GM23338 (cell line): ENCODE results near the gene MRPS6. TPM values are rescaled to one million over a fixed set of nuclear protein-coding genes. Genes with fewer than 3 reads are reported as not detected.

Experiments used
- ATAC-seq: fragments of 200-7000 bp; cut with Tn5 transposase; 3 replicates; pipeline ENCODE4 v1.9.1; 2020
- DNase-seq: peaks from one replicate; pipeline ENCODE4 v3.0.0-alpha.2; 2015; ENCODE audit warnings: low spot score
- H2AFZ ChIP-seq: fragments of 200-600 bp; sonication (generic); 2 replicates; pipeline ENCODE4 v1.8.0; 2016; ENCODE audit warnings: antibody characterized with exemption, mild to moderate bottlenecking, moderate library complexity
- H3F3A ChIP-seq: fragments of 200-600 bp; sonication (generic); replicated peaks from 2 replicates; pipeline ENCODE4 v1.8.0; 2017; ENCODE audit warnings: antibody characterized with exemption, mixed run types, low read depth
- H3K27ac ChIP-seq: fragments of 200-600 bp; sonication (generic); 2 replicates; pipeline ENCODE4 v1.6.1; 2016; ENCODE audit warnings: low read depth
- H3K27me3 ChIP-seq: fragments of 200-600 bp; sonication (generic); 2 replicates; pipeline ENCODE4 v1.8.0; 2016; ENCODE audit warnings: mild to moderate bottlenecking, mixed run types, moderate library complexity; ENCODE audit not compliant: insufficient read depth
- H3K36me3 ChIP-seq: fragments of 200-600 bp; sonication (generic); 2 replicates; pipeline ENCODE4 v1.8.0; 2016; ENCODE audit warnings: mild to moderate bottlenecking; ENCODE audit not compliant: insufficient read depth
- H3K4me1 ChIP-seq: fragments of 200-600 bp; sonication (generic); 2 replicates; pipeline ENCODE4 v1.8.0; 2016; ENCODE audit warnings: mild to moderate bottlenecking, moderate library complexity; ENCODE audit not compliant: insufficient read depth
- H3K4me2 ChIP-seq: fragments of 200-600 bp; sonication (generic); 2 replicates; pipeline ENCODE4 v1.7.1; 2017; ENCODE audit warnings: mixed run types
- H3K4me3 ChIP-seq: fragments of 200-600 bp; sonication (generic); 2 replicates; pipeline ENCODE4 v1.6.1; 2016; ENCODE audit warnings: mixed run types
- H3K79me2 ChIP-seq: fragments of 200-600 bp; sonication (generic); replicated peaks from 2 replicates; pipeline ENCODE4 v1.8.0; 2017; ENCODE audit warnings: mild to moderate bottlenecking; ENCODE audit not compliant: insufficient read depth
- H3K9me2 ChIP-seq: fragments of 200-600 bp; sonication (generic); 2 replicates; pipeline ENCODE4 v1.8.0; 2017; ENCODE audit not compliant: insufficient read depth
- H4K20me1 ChIP-seq: fragments of 200-600 bp; sonication (generic); replicated peaks from 2 replicates; pipeline ENCODE4 v1.8.0; 2017; ENCODE audit warnings: mild to moderate bottlenecking; ENCODE audit not compliant: insufficient read depth
- H3K27ac Mint-ChIP-seq: 2 replicates; pipeline ENCODE4 v1.8.0; 2020; ENCODE audit warnings: inconsistent platforms, mild to moderate bottlenecking, moderate library complexity, mixed read lengths
- H3K27me3 Mint-ChIP-seq: 3 replicates; pipeline ENCODE4 v1.8.0; 2022; ENCODE audit warnings: low read depth, mild to moderate bottlenecking, moderate library complexity, mixed read lengths, inconsistent platforms; ENCODE audit not compliant: insufficient read depth, poor library complexity
- H3K36me3 Mint-ChIP-seq: 3 replicates; pipeline ENCODE4 v1.8.0; 2021; ENCODE audit warnings: low read depth, mild to moderate bottlenecking, inconsistent platforms, moderate library complexity, mixed read lengths
- H3K4me1 Mint-ChIP-seq: 3 replicates; pipeline ENCODE4 v1.8.0; 2020; ENCODE audit warnings: mild to moderate bottlenecking, inconsistent platforms, mixed read lengths
- H3K4me3 Mint-ChIP-seq: 3 replicates; pipeline ENCODE4 v1.8.0; 2021; ENCODE audit warnings: moderate library complexity, mild to moderate bottlenecking, inconsistent platforms, mixed read lengths
- H3K9me3 Mint-ChIP-seq: 3 replicates; pipeline ENCODE4 v1.8.0; 2020; ENCODE audit warnings: moderate library complexity, mild to moderate bottlenecking, inconsistent platforms, mixed read lengths
- CREB1 ChIP-seq: fragments of 250-450 bp; sonication (Bioruptor Pico); IDR thresholded peaks from 2 replicates; pipeline ENCODE4 v1.5.0; 2020; ENCODE audit warnings: low read depth, mild to moderate bottlenecking, moderate library complexity
- CTCF ChIP-seq, 2 experiments: fragments of 200-600 bp in 1 of 2; sonication (generic) in 1 of 2; conservative IDR thresholded peaks; 2 replicates each; pipeline versions ENCODE4 v1.5.1 to v1.6.1; 2016 to 2017; ENCODE audit warnings: antibody characterized with exemption in 2 of 2, low read depth in 2 of 2, mild to moderate bottlenecking in 2 of 2, moderate library complexity in 1 of 2
- ETS1 ChIP-seq: IDR thresholded peaks from 2 replicates; pipeline ENCODE4 v1.6.1; 2016; ENCODE audit warnings: antibody characterized with exemption
- EZH2 ChIP-seq: fragments of 200-600 bp; sonication (generic); IDR thresholded peaks from one replicate; pipeline ENCODE4 v1.8.0; 2017; ENCODE audit warnings: antibody characterized with exemption, mild to moderate bottlenecking, low read depth; ENCODE audit not compliant: unreplicated experiment
- NANOG ChIP-seq: IDR thresholded peaks from 2 replicates; pipeline ENCODE4 v1.6.1; 2016; ENCODE audit warnings: antibody characterized with exemption, borderline replicate concordance
- POLR2AphosphoS5 ChIP-seq: IDR thresholded peaks from 2 replicates; pipeline ENCODE4 v1.6.1; 2016; ENCODE audit warnings: antibody characterized with exemption, low read depth
- STAT1 ChIP-seq: IDR thresholded peaks from one replicate; pipeline ENCODE4 v1.6.1; 2016; ENCODE audit warnings: antibody characterized with exemption; ENCODE audit not compliant: unreplicated experiment
- ZNF331 ChIP-seq: fragments of 250-450 bp; sonication (Bioruptor Pico); IDR thresholded peaks from 2 replicates; pipeline ENCODE4 v1.5.0; 2020; ENCODE audit warnings: low read depth, mild to moderate bottlenecking, moderate library complexity
- polyA plus RNA-seq: library from polyadenylated mRNA; unstranded; fragments of >200 nt; fragmentation: Nextera tagmentation; extraction: Ambion mirVana; gene quantifications from 2 replicates; pipeline ENCODE4 v1.2.1, GENCODE V29; 2016
- total RNA-seq: library from RNA; depleted of rRNA; stranded (reverse); fragments of >200 nt; shearing (Covaris generic); gene quantifications from 2 replicates; pipeline ENCODE4 v1.2.3, GENCODE V29; 2014

The MRPS6 gene
- total and polyA plus RNA-seq, 2 experiments from 2014 or later: 80.5 to 242 TPM

- Histone ChIP-seq H3K4me1 (peaks cover 69% of the 10 kb centered on the region), H3K79me2 (peaks cover 90% of the 10 kb centered on the region), H3K9me2 (peaks cover 14% of the 10 kb centered on the region), H3K4me3 (peak overlapping the region; percentile 45), H4K20me1 (peaks cover 12% of the 10 kb centered on the region), H2AFZ (no peak overlapping the region), H3K27ac (peak overlapping the region; percentile 95), H3K4me2 (peak overlapping the region; percentile 79), H3F3A (peaks cover 13% of the 10 kb centered on the region; the same call in 1 of the 2 replicates), H3K27me3 (no peaks in the 10 kb centered on the region), H3K36me3 (no peaks in the 10 kb centered on the region)
- peak overlapping the region; percentile 35 for H3K27ac Mint-ChIP-seq
- peak; percentile 77 for DNase-seq
- peaks cover 7% of the 10 kb centered on the region for H3K27me3 Mint-ChIP-seq
- peak overlapping the region; percentile 35; the same call in 2 of the 3 replicates for H3K4me3 Mint-ChIP-seq
- peaks cover 73% of the 10 kb centered on the region for H3K4me1 Mint-ChIP-seq
- no peaks in the 10 kb centered on the region for H3K9me3 Mint-ChIP-seq
- peak; percentile 83 for ATAC-seq
- TF ChIP-seq STAT1 (no peak), CREB1 (CRISPR knock-in tag) (0 out of 2 replicates have a peak, but pooled peaks have one; percentile 6), CTCF (conservative IDR thresholded peaks at IDR 0.05; ENCODE audit: low read depth in 2 of 2) (peak; percentile 33 to 52), ZNF331 (no peak)
- peaks cover 48% of the 10 kb centered on the region for H3K36me3 Mint-ChIP-seq
Measured at GRCh38 chr21:34129039-34129891, 55.9 kb downstream of the MRPS6 start.

GRCh38 chr21:34129901-34130715, 56.7 kb downstream of the MRPS6 start:
- peaks cover 11% of the 10 kb centered on the region for H4K20me1 ChIP-seq
- H3K4me3 Mint-ChIP-seq: peak overlapping the region; percentile 46

More at GRCh38 chr21:34129901-34130715, 56.7 kb downstream of the MRPS6 start:
- ATAC-seq: peak; percentile 69
- peaks cover 49% of the 10 kb centered on the region for H3K36me3 Mint-ChIP-seq
- Histone ChIP-seq H3K9me2 (peaks cover 14% of the 10 kb centered on the region), H3K4me2 (peak overlapping the region; percentile 79), H3K4me1 (peaks cover 68% of the 10 kb centered on the region), H3K27ac (peak overlapping the region; percentile 95), H2AFZ (no peak overlapping the region), H3K27me3 (no peaks in the 10 kb centered on the region), H3F3A (peaks cover 13% of the 10 kb centered on the region; the same call in 1 of the 2 replicates), H3K36me3 (no peaks in the 10 kb centered on the region), H3K79me2 (peaks cover 91% of the 10 kb centered on the region), H3K4me3 (peak overlapping the region; percentile 45)
- H3K4me1 Mint-ChIP-seq: peaks cover 73% of the 10 kb centered on the region
- peaks cover 7% of the 10 kb centered on the region for H3K27me3 Mint-ChIP-seq
- TF ChIP-seq CREB1 (CRISPR knock-in tag) (no peak), EZH2 (no peak), ZNF331 (no peak), STAT1 (no peak), NANOG (no peak), POLR2AphosphoS5 (no peak), ETS1 (no peak)
- peak; percentile 75 for DNase-seq
- H3K27ac Mint-ChIP-seq: peak overlapping the region; percentile 97
- no peaks in the 10 kb centered on the region for H3K9me3 Mint-ChIP-seq
